ENCODE measurements around the gene ENTPD6.

ENTPD6 gene

GRCh38 chr20:25209911-25210310 is 14.4 kb downstream of the ENTPD6 start:
- ATAC-seq, result no peak

GRCh38 chr20:25211273-25211672 is 15.8 kb downstream of the ENTPD6 start:
- no peak for ATAC-seq

GRCh38 chr20:25212242-25212641 is 16.7 kb downstream of the ENTPD6 start:
- no peak for ATAC-seq

GRCh38 chr20:25213566-25214425 is 18.3 kb downstream of the ENTPD6 start:
- no peak for ATAC-seq

- no peak for ATAC-seq
Observed at GRCh38 chr20:25214426-25214790, 18.9 kb downstream of the ENTPD6 start.

GRCh38 chr20:25214819-25215218 is 19.3 kb downstream of the ENTPD6 start:
- no peak for ATAC-seq

GRCh38 chr20:25215521-25215920 is 20.0 kb downstream of the ENTPD6 start:
- ATAC-seq, result no peak

- no peak for ATAC-seq
Observed at GRCh38 chr20:25216199-25216945, 20.9 kb downstream of the ENTPD6 start.

GRCh38 chr20:25217161-25218108 is 21.9 kb downstream of the ENTPD6 start:
- ATAC-seq, result no peak

GRCh38 chr20:25218109-25218486 is 22.6 kb downstream of the ENTPD6 start:
- no peak for ATAC-seq

GRCh38 chr20:25218492-25218891 is 23.0 kb downstream of the ENTPD6 start:
- no peak for ATAC-seq

- ATAC-seq, result no peak
Observed at GRCh38 chr20:25219365-25219764, 23.9 kb downstream of the ENTPD6 start.

- ATAC-seq, result no peak
Observed at GRCh38 chr20:25220021-25220730, 24.7 kb downstream of the ENTPD6 start.

- no peak for ATAC-seq
Observed at GRCh38 chr20:25220810-25221591, 25.5 kb downstream of the ENTPD6 start.

GRCh38 chr20:25221592-25222460 is 26.3 kb downstream of the ENTPD6 start:
- no peak for ATAC-seq

GRCh38 chr20:25222461-25223178 is 27.1 kb downstream of the ENTPD6 start:
- no peak for ATAC-seq

GRCh38 chr20:25223179-25223661 is 27.7 kb downstream of the ENTPD6 start:
- ATAC-seq, result peak; percentile 82 to 86

GRCh38 chr20:25223765-25224720 is 28.5 kb downstream of the ENTPD6 start:
- ATAC-seq, result no peak

All from activated CD4-positive, CD25-positive, alpha-beta regulatory T cell treated with anti-CD3 and anti-CD28 coated beads, Interleukin-2, amount 50 U/mL, for 24 hours (primary cell).